Testis (tissue), 2 donors: ENCODE data around the gene SCO1.

Experiments used
- CTCF ChIP-seq, 3 experiments: fragments of 450-650 bp in 2 of 3; fragments of 200-600 bp in 1 of 3; sonication (generic) in 1 of 3; IDR thresholded peaks; one replicate each; pipeline ENCODE4 v1.5.1; 2016 to 2019; ENCODE audit warnings: antibody characterized with exemption in 3 of 3, mild to moderate bottlenecking in 2 of 3, moderate library complexity in 1 of 3
- POLR2A ChIP-seq: fragments of 450-650 bp; IDR thresholded peaks from one replicate; pipeline ENCODE4 v1.6.1; 2017; ENCODE audit warnings: antibody characterized with exemption, mild to moderate bottlenecking, moderate library complexity

GRCh38 chr17:10725262-10725661 lies 27.9 kb upstream of the SCO1 start:
- TF ChIP-seq CTCF (IDR thresholded peaks at IDR 0.05) (no peak), POLR2A (no peak)
